Cardiac fibroblast (primary cell): ENCODE results near the gene CXCL5.

Experiments
- DNase-seq, 2 donors: peaks; one replicate each; pipeline versions ENCODE4 v3.0.0 to v3.0.0-alpha.2; 2010; ENCODE audit warnings: low read depth in 2 of 2
- H3K4me3 ChIP-seq, 2 donors: replicated peaks in 1 of 2; 1 replicate in 1 of 2; 2 replicates in 1 of 2; pipeline ENCODE4 v1.5.1; 2011; ENCODE audit warnings: low read depth in 2 of 2, low read length in 2 of 2, mild to moderate bottlenecking in 2 of 2, moderate library complexity in 1 of 2
- TF ChIP-seq, protein P1 (sequence below): IDR thresholded peaks from one replicate; pipeline ENCODE4 v1.5.1; 2011; ENCODE audit warnings: low read depth, mild to moderate bottlenecking, low read length, inconsistent platforms

CXCL5 gene

DNA sequence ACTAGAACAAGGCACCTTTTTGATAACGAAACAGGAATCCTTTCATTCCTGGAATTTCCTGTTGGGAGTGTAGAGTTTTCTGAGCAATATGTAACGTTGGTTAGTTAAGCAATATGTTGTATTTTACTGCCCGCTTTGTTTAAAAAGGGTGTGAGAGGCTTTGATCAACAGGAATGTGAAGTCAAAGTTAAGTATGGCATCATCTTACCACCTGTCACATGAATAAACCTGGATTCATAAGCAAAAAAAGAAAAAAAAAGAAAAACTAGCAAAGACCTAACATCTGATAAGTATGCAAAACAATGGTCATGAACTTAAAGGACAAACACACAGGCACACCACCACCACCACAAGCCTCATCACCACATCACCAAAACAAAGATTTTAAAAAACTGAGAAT lies 7.1 kb upstream of the CXCL5 start:
- peak; percentile 20 to 72 for DNase-seq
- H3K4me3 ChIP-seq: no peak overlapping the region
- TF ChIP-seq, protein P1, sequence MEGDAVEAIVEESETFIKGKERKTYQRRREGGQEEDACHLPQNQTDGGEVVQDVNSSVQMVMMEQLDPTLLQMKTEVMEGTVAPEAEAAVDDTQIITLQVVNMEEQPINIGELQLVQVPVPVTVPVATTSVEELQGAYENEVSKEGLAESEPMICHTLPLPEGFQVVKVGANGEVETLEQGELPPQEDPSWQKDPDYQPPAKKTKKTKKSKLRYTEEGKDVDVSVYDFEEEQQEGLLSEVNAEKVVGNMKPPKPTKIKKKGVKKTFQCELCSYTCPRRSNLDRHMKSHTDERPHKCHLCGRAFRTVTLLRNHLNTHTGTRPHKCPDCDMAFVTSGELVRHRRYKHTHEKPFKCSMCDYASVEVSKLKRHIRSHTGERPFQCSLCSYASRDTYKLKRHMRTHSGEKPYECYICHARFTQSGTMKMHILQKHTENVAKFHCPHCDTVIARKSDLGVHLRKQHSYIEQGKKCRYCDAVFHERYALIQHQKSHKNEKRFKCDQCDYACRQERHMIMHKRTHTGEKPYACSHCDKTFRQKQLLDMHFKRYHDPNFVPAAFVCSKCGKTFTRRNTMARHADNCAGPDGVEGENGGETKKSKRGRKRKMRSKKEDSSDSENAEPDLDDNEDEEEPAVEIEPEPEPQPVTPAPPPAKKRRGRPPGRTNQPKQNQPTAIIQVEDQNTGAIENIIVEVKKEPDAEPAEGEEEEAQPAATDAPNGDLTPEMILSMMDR: no peak

DNA sequence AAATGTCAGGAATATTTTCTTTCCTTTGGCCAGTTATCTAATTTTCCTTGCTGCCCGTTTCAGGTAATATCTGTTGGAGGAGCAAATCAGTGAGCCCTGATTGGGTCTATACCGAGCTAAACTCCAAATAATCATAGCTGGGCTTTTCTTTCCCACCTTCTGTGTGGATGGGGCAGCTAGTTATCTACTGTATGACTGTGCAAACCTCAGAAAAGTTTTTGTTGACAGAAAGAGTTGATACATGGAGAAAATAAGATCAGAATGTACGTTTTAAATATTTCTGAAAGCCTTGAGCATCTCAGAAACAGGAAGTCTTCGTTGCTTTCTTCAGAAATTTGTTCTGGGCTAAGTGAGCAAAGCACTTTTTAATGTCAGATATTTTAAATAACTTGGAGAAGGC lies 6.2 kb upstream of the CXCL5 start:
- DNase-seq: peak in 1 of 2 donors; percentile 22
- H3K4me3 ChIP-seq: no peak overlapping the region
- TF ChIP-seq, protein P1: no peak

DNA sequence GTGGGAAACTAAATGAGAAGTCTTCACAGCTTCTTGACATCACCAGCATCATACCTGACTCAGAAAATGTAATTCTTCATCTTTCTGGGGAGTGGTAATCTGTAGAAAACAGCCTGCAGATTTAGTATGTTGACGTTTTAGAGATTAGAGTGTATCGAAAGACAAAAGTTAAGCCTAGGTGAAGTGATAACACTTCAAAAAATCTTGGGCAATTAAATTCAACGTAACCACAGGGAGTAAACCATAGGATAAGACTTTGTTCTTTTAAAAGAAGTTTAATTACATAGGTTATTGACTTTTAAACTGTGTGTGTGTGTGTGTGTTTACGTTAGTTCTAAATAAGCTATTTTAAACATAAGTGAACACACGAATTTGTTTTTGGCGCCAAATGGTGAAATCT lies 1.8 kb upstream of the CXCL5 start:
- DNase-seq: no peak
- TF ChIP-seq, protein P1: no peak
- no peak overlapping the region for H3K4me3 ChIP-seq

DNA sequence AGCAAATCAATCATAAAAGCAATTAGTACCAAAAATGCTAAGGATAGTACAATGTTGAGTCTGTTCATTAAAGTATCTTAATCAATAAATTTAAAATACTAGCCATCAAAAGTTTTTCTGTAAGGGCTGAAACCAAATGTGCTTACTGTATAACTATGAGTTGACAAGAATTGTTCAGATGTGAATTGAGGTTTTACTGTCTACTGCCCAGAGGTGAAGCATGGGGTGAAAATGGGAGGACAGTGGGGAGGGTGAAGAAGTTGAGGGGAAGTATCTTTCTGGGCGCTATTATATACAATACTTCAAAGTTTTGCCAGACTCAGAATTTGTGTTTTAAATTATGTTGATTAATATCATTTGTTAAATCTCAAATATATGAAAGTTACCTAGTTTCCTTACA lies 6.4 kb downstream of the CXCL5 start:
- H3K4me3 ChIP-seq: no peak overlapping the region
- DNase-seq: no peak
- TF ChIP-seq, protein P1: no peak

DNA sequence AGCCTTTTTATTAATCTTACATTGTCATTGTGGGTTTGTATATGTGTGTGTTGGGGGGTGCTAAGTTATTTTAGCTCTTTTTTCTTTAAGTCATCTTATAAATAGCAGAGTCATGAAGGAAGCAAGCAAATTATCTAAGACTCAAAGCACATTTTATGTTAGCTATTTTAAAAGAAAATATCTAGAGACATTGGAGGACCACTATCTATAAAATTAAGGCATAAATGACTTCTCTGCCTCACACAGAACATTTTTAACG lies 6.8 kb downstream of the CXCL5 start:
- DNase-seq: no peak
- TF ChIP-seq, protein P1: no peak
- H3K4me3 ChIP-seq: no peak overlapping the region

DNA sequence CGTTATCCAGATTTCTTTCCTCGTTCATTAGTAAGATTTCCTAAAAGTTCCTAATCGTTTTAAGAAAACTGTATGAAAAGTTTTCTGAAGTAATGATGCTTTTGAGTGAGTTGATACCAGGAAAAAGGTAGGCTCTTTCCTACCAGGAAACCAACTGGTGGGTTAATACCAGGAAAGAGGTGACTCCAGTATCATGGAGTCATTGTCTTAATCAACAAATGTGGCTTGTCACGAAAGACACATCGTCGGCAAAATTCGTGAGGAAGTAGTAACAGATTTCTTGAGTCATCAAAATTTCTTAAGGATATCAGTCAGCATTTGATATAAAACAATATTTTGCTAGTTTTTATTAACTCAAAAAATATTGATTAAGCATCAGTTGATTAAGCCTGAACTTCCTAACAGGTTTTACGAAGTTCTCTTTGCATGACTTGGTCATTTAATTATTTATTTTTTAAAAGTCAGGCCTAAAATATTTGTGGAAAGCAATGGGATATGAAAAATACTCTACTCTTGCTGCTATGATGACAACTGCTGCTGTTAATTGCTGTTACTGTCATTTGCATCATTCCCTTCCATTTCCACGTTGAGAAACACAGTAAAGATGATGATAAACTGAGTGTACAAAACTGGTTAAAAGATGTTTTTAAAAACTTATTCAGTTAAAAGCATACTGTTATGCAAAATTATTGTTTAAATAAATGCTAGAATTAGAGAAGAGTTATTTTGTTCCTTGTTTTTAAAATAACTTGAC lies 7.3 kb downstream of the CXCL5 start:
- DNase-seq: no peak
- H3K4me3 ChIP-seq: no peak overlapping the region
- TF ChIP-seq, protein P1: no peak

DNA sequence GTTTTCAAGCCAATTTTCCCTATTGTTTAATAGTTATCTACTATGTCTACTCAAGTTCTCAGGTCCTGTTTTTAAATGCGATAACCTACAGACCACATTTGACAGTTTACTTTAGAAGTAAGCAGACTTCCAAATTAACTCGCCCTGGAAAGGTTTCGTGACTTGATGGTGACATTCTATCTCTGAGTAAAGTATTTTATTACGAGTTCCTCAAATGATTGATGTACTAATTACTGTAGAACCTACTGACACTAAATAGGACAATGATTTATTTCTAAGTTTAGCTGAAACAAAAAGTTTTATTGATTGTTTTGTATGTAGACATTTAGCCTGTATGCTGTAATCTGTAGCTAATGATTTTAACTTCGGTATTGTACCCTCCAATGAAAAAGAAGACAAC lies 8.5 kb downstream of the CXCL5 start:
- no peak overlapping the region for H3K4me3 ChIP-seq
- DNase-seq: no peak
- TF ChIP-seq, protein P1: no peak
